Activated CD4-positive, alpha-beta T cell treated with anti-CD3 and anti-CD28 coated beads for 36 hours (primary cell): Measurements from ENCODE around the gene VSIG10. TPM values are rescaled to one million over a fixed set of nuclear protein-coding genes. Genes with fewer than 3 reads are reported as not detected.
A peak's percentile ranks its signal among the peaks of the same experiment; 100 is the strongest.

ENCODE experiments used
- ATAC-seq: fragments of 200-7000 bp; cut with Tn5 transposase; one replicate; pipeline ENCODE4 v1.10.0; 2021; ENCODE audit warnings: mild to moderate bottlenecking, moderate library complexity
- CTCF ChIA-PET: fragments of 350-600 bp; sonication (Branson Sonifier 250); formaldehyde crosslinking; loops from one replicate; lab custom pipeline; 2021; ENCODE audit warnings: antibody characterized with exemption; lab: Charles Lee
- POLR2A ChIA-PET: fragments of 350-600 bp; sonication (Branson Sonifier 250); formaldehyde crosslinking; loops from one replicate; lab custom pipeline; 2021; ENCODE audit warnings: antibody characterized with exemption, inconsistent platforms; lab: Charles Lee
- DNase-seq: peaks from one replicate; pipeline ENCODE4 v3.0.0-alpha.2; 2020
- H3K27ac Mint-ChIP-seq: one replicate; pipeline ENCODE4 v1.8.0; 2021; ENCODE audit warnings: mixed read lengths
- H3K27me3 Mint-ChIP-seq: one replicate; pipeline ENCODE4 v1.8.0; 2021; ENCODE audit warnings: mixed read lengths
- H3K36me3 Mint-ChIP-seq: one replicate; pipeline ENCODE4 v1.8.0; 2021; ENCODE audit warnings: low read depth, mixed read lengths
- H3K4me1 Mint-ChIP-seq: one replicate; pipeline ENCODE4 v1.8.0; 2021; ENCODE audit warnings: mixed read lengths
- H3K4me3 Mint-ChIP-seq: one replicate; pipeline ENCODE4 v1.8.0; 2021; ENCODE audit warnings: mild to moderate bottlenecking, moderate library complexity, mixed read lengths
- H3K9me3 Mint-ChIP-seq: one replicate; pipeline ENCODE4 v1.8.0; 2021; ENCODE audit warnings: low read depth, mixed read lengths
- intact Hi-C, 2 experiments: fragments of 100-400 bp; cut with DNase I in 1 of 2; cut with micrococcal nuclease in 1 of 2; formaldehyde crosslinking; loops; one replicate each; pipeline versions ENCODE4 v1.14.2 to v1.15.1; 2022 to 2024; cut with DNase I, micrococcal nuclease
- total RNA-seq, 2 experiments: library from RNA; stranded (reverse); gene quantifications; one replicate each; pipeline ENCODE4 v1.2.3, GENCODE V29; 2021

VSIG10 gene
- total RNA-seq, 2 experiments from 2014 or later = 6.5 to 8.2 TPM

- H3K9me3 Mint-ChIP-seq = no peaks in the 10 kb centered on the region
- POLR2A ChIA-PET = interaction anchor here (1.6 to 2.1 kb wide), 2 partner anchors 16 to 25 kb away, joined by 8 read pairs; no protein-coding TSS in a partner anchor
- peak overlapping the region; percentile 86 for H3K4me3 Mint-ChIP-seq
- peaks cover 48% of the 10 kb centered on the region for H3K4me1 Mint-ChIP-seq
- DNase-seq (peak; percentile 52), ATAC-seq (peak; percentile 27)
- peak overlapping the region; percentile 96 for H3K27ac Mint-ChIP-seq
- no peaks in the 10 kb centered on the region for H3K27me3 Mint-ChIP-seq
- peaks cover 16% of the 10 kb centered on the region for H3K36me3 Mint-ChIP-seq
- intact Hi-C loops = loop anchor here (1.0 to 10.0 kb wide), 10 partner anchors 26 to 868 kb away; partner anchors contain the start of genes PEBP1 (in 2 of the 2), RFC5 (in 2 of the 2), SUDS3 (in 2 of the 2) and FBXO21 (in 1 of the 2)
- CTCF ChIA-PET = interaction anchor here (0.6 to 1.5 kb wide), 6 partner anchors 13 to 849 kb away, joined by 3 to 4 read pairs (median 3); partner anchors contain the start of gene RFC5
Measured at GRCh38 chr12:118060301-118061010, 43.4 kb downstream of the VSIG10 start.

- POLR2A ChIA-PET = interaction anchor here (0.6 to 1.6 kb wide), 4 partner anchors 8 to 89 kb away, joined by 3 to 8 read pairs (median 6); no protein-coding TSS in a partner anchor
- no peak for DNase-seq
- no peak for ATAC-seq
- peaks cover 18% of the 10 kb centered on the region for H3K36me3 Mint-ChIP-seq
- H3K4me3 Mint-ChIP-seq = peak overlapping the region; percentile 86
- H3K27me3 Mint-ChIP-seq = no peaks in the 10 kb centered on the region
- H3K9me3 Mint-ChIP-seq = no peaks in the 10 kb centered on the region
- CTCF ChIA-PET = interaction anchor here (0.6 to 1.5 kb wide), 6 partner anchors 12 to 186 kb away, joined by 3 to 4 read pairs (median 3); no protein-coding TSS in a partner anchor
- H3K4me1 Mint-ChIP-seq = peaks cover 43% of the 10 kb centered on the region
- intact Hi-C loops = loop anchor here (2.0 to 10.0 kb wide), 8 partner anchors 25 to 867 kb away; partner anchors contain the start of genes SUDS3 (in 2 of the 2), FBXO21 (in 1 of the 2), KSR2 (in 1 of the 2) and PEBP1 (in 1 of the 2)
- H3K27ac Mint-ChIP-seq = peak overlapping the region; percentile 96
Measured at GRCh38 chr12:118059341-118060191, 44.2 kb downstream of the VSIG10 start.

DNA sequence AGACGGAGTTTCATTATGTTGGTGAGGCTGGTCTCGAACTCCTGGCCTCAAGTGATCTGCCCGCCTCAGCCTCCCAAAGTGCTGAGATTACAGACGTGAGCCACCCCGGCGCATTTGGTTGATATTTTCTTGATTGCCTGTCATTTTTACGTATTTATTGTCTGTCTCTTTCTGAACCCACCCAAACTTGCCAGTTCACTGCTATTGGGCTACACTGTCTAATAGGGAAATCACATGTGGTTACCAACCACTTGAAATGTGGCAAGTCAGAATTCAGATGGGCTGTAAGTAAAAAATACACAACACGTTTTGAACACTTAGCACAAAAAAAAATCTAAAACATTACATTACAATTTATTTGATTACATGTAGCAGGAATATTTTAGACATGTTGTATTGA is 44.9 kb downstream of the VSIG10 start:
- H3K9me3 Mint-ChIP-seq = no peaks in the 10 kb centered on the region
- H3K4me3 Mint-ChIP-seq = no peak overlapping the region
- CTCF ChIA-PET = interaction anchor here (1.2 to 1.4 kb wide), 2 partner anchors 11 to 164 kb away, joined by 4 read pairs; no protein-coding TSS in a partner anchor
- ATAC-seq (no peak), DNase-seq (no peak)
- intact Hi-C loops = no loop called here
- H3K27ac Mint-ChIP-seq = peak overlapping the region; percentile 60
- no peaks in the 10 kb centered on the region for H3K27me3 Mint-ChIP-seq
- H3K36me3 Mint-ChIP-seq = peaks cover 18% of the 10 kb centered on the region
- POLR2A ChIA-PET = interaction anchor here (0.7 to 1.6 kb wide), 3 partner anchors 7 to 24 kb away, joined by 3 to 8 read pairs (median 4); no protein-coding TSS in a partner anchor
- H3K4me1 Mint-ChIP-seq = peaks cover 36% of the 10 kb centered on the region

GRCh38 chr12:118058227-118058626 is 45.6 kb downstream of the VSIG10 start:
- POLR2A ChIA-PET = interaction anchor here (1.2 to 1.6 kb wide), 2 partner anchors 13 to 14 kb away, joined by 4 to 5 read pairs; no protein-coding TSS in a partner anchor
- CTCF ChIA-PET = interaction anchor here (0.8 to 6.0 kb wide), 4 partner anchors 7 to 22 kb away, joined by 3 to 48 read pairs (median 18); no protein-coding TSS in a partner anchor
- no peaks in the 10 kb centered on the region for H3K27me3 Mint-ChIP-seq
- H3K27ac Mint-ChIP-seq = no peak overlapping the region
- no peak overlapping the region for H3K4me3 Mint-ChIP-seq
- intact Hi-C loops = no loop called here
- H3K4me1 Mint-ChIP-seq = peaks cover 36% of the 10 kb centered on the region
- no peak for ATAC-seq
- peaks cover 20% of the 10 kb centered on the region for H3K36me3 Mint-ChIP-seq
- H3K9me3 Mint-ChIP-seq = no peaks in the 10 kb centered on the region
- DNase-seq = no peak

DNA sequence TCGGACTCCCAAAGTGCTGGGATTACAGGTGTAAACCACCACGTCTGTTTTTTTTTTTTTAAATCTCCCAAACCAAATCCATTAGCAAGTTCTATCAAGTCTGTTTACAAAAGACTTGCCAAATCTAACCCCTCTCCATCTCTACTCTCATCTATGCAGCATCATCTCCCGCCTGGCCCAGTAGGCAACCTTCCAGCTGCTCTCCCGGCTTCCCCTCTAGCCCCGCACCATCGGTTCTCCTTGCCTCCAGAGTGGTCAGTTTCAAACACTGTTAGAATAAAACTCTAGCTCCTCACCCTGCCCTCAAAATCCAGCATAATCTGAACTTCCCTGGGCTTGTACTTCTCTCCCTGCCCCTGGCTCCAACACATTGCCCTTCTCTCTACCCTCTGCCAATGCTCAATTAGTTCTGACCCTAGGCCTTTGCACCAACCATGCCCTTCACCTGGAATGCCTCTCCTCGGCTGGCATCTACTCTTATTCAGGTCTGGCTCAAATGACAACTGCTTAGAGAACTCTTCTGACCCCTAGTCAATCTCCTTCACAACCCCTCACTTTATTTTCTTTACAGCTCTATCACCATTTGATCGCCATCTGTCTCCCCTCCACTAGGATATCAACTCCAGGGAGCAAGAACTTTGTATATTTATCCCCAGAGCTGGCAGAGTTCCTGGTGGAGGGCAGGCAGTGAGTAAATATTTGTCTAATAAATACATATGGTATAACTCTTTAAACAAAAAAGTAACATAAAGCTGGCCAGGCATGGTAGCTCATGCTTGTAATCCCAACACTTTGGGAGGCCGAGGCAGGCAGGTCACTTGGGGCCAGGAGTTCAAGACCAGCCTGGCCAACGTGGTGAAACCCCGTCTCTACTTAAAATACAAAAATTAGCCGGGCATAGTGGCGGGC is 47.7 kb downstream of the VSIG10 start:
- no peaks in the 10 kb centered on the region for H3K9me3 Mint-ChIP-seq
- H3K36me3 Mint-ChIP-seq = peaks cover 29% of the 10 kb centered on the region
- ChIA-PET POLR2A (no interaction called here), CTCF (interaction anchor here (0.7 to 6.0 kb wide), 10 partner anchors 9 to 645 kb away, joined by 3 to 48 read pairs (median 4); partner anchors contain the start of gene RFC5)
- no peaks in the 10 kb centered on the region for H3K27me3 Mint-ChIP-seq
- ATAC-seq (no peak), DNase-seq (no peak)
- H3K27ac Mint-ChIP-seq = peak overlapping the region; percentile 5
- peaks cover 51% of the 10 kb centered on the region for H3K4me1 Mint-ChIP-seq
- intact Hi-C loops = loop anchor here (1.0 kb wide), 1 partner anchor 182 kb away; no protein-coding TSS in a partner anchor
- H3K4me3 Mint-ChIP-seq = no peak overlapping the region

DNA sequence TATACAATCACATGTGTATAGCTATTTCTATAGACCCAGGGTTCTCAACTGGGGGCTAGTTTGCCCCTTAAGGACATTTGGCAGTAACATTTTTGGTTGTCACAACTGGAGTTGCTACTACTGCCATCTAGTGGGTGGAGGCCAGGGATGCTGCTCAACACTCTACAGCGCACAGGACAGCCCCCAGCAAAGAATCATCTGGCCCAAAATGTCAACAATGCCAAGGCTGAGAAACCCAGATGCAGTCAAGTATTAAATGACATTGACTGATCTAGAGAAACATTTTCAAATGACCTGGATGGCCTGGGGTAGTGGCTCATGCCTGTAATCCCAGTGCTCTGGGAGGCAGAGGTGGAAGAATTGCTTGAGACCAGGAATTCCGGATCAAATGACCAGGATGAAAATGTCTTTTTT is 48.7 kb downstream of the VSIG10 start:
- ChIA-PET CTCF (interaction anchor here (0.6 to 6.0 kb wide), 10 partner anchors 8 to 204 kb away, joined by 3 to 48 read pairs (median 9); partner anchors contain the start of gene RFC5), POLR2A (no interaction called here)
- H3K27ac Mint-ChIP-seq = no peak overlapping the region
- peaks cover 36% of the 10 kb centered on the region for H3K36me3 Mint-ChIP-seq
- no peaks in the 10 kb centered on the region for H3K27me3 Mint-ChIP-seq
- peak; percentile 76 for ATAC-seq
- no peaks in the 10 kb centered on the region for H3K9me3 Mint-ChIP-seq
- peaks cover 53% of the 10 kb centered on the region for H3K4me1 Mint-ChIP-seq
- H3K4me3 Mint-ChIP-seq = no peak overlapping the region
- intact Hi-C loops = loop anchor here (1.0 kb wide), 1 partner anchor 181 kb away; no protein-coding TSS in a partner anchor
- DNase-seq = peak; percentile 87

DNA sequence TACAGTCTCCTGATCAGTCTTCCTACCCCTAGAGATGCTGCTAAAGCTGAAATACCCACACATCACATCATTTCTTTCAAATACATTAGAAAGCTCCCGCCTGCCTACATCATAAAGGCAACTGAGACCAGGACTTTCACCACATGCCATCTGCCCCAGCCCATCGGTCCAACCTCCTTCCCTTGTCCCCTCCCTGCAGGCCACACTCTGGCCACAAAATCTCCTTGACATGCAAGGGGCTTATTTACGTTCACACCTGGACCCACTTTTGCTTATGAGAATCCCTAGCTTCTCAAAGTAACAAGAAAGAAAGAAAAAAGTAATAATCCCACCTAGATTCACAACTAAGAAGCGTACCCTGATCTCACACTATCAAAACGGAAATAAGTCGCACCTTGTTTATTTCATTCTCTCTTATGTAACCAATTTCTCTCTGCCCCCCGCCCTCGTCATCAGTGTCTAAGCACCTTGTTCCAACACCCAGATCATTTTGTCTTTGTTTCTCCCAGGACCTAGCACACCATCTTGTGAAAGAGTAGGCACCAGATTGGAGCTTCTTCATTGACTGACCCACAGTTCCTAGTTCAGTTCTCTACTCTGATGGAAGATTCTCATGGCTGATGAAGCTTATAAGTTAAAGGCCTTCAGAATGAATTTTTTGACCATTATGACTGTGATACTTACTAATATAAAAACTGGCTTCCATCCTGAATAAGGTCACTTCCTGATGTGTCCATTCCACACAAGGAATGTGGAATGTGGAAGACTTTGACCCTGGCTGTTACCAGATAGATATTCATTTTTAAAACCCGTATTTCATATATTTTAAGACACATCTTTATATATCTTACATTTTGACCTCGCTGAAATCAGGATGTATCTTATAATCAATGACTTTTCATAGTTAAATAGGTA is 50.5 kb downstream of the VSIG10 start:
- ATAC-seq (no peak), DNase-seq (no peak)
- no peaks in the 10 kb centered on the region for H3K27me3 Mint-ChIP-seq
- no peak overlapping the region for H3K4me3 Mint-ChIP-seq
- intact Hi-C loops = no loop called here
- peak overlapping the region; percentile 83 for H3K27ac Mint-ChIP-seq
- peaks cover 44% of the 10 kb centered on the region for H3K4me1 Mint-ChIP-seq
- CTCF ChIA-PET = interaction anchor here (1.0 to 6.0 kb wide), 3 partner anchors 17 to 178 kb away, joined by 3 to 48 read pairs (median 15); no protein-coding TSS in a partner anchor
- peaks cover 45% of the 10 kb centered on the region for H3K36me3 Mint-ChIP-seq
- POLR2A ChIA-PET = interaction anchor here (0.6 kb wide), 1 partner anchor 37 kb away, joined by 3 read pairs; the partner anchor contains the start of gene RFC5
- no peaks in the 10 kb centered on the region for H3K9me3 Mint-ChIP-seq

- ChIA-PET CTCF (interaction anchor here (6.0 kb wide), 1 partner anchor 16 kb away, joined by 48 read pairs; no protein-coding TSS in a partner anchor), POLR2A (interaction anchor here (0.5 to 0.6 kb wide), 2 partner anchors 36 to 70 kb away, joined by 3 read pairs; partner anchors contain the start of gene RFC5)
- DNase-seq = peak; percentile 69
- peak; percentile 60 for ATAC-seq
- Mint-ChIP-seq H3K4me3 (peak overlapping the region; percentile 37), H3K27ac (peak overlapping the region; percentile 83), H3K4me1 (peaks cover 44% of the 10 kb centered on the region), H3K9me3 (no peaks in the 10 kb centered on the region), H3K27me3 (no peaks in the 10 kb centered on the region), H3K36me3 (peaks cover 48% of the 10 kb centered on the region)
- intact Hi-C loops = loop anchor here (1.0 kb wide), 2 partner anchors 8 to 17 kb away; no protein-coding TSS in a partner anchor
Measured at GRCh38 chr12:118052324-118053070, 51.3 kb downstream of the VSIG10 start.
